Measurements from ENCODE around the gene RBM10.

RBM10 gene

DNA sequence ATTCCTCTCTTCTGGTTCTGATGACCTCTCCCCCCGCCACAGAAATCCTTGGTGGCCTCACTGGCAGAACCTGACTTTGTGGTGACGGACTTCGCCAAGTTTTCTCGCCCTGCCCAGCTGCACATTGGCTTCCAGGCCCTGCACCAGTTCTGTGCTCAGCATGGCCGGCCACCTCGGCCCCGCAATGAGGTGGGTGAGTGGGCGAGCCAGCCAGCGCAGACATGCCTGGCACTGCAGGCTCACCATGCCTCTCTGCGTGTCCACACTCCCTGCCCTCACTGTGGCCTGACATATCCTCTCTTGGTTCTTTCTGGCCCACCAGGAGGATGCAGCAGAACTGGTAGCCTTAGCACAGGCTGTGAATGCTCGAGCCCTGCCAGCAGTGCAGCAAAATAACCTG lies 57.3 kb downstream of the RBM10 start:
- peaks cover 23% of the 10 kb centered on the region for H3K4me1 ChIP-seq (ENCODE audit: insufficient read depth, insufficient read length)
- DNase-seq (ENCODE audit: low read depth, low spot score): no peak
- H3K36me3 ChIP-seq (ENCODE audit: insufficient read depth, insufficient read length, low read length): peaks cover 96% of the 10 kb centered on the region
- TF ChIP-seq ZNF274 (IDR thresholded peaks at IDR 0.05; ENCODE audit: low read depth, low read length) (no peak), SUZ12 (IDR thresholded peaks at IDR 0.05; ENCODE audit: extremely low read depth, insufficient read depth, insufficient read length) (no peak), YY1 (IDR thresholded peaks at IDR 0.05; ENCODE audit: insufficient read depth, insufficient read length) (no peak)
- H3K4me3 ChIP-seq (ENCODE audit: insufficient read length, low read depth): no peak overlapping the region
- no peaks in the 10 kb centered on the region for H3K9me3 ChIP-seq (ENCODE audit: insufficient read depth, low read length)
- H3K9ac ChIP-seq (ENCODE audit: insufficient read length, low read depth): no peak overlapping the region
- H3K27me3 ChIP-seq (ENCODE audit: insufficient read depth, insufficient read length): no peaks in the 10 kb centered on the region

DNA sequence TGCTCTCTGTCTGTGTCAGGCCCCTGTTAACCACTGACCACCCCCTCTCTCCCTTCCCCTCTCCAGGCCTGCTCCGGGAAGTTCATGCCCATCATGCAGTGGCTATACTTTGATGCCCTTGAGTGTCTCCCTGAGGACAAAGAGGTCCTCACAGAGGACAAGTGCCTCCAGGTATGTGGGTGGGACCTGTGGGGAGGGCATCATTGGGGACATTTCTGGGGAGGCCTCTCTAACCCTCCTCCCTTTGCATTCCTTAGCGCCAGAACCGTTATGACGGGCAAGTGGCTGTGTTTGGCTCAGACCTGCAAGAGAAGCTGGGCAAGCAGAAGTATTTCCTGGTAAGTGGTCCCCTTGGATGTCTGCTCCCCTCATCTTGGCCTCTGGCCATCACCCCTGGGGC lies 57.9 kb downstream of the RBM10 start:
- Histone ChIP-seq H3K27me3 (ENCODE audit: insufficient read depth, insufficient read length) (no peaks in the 10 kb centered on the region), H3K4me1 (ENCODE audit: insufficient read depth, insufficient read length) (peaks cover 21% of the 10 kb centered on the region), H3K9ac (ENCODE audit: insufficient read length, low read depth) (no peak overlapping the region), H3K4me3 (ENCODE audit: insufficient read length, low read depth) (no peak overlapping the region), H3K36me3 (ENCODE audit: insufficient read depth, insufficient read length, low read length) (peaks cover 96% of the 10 kb centered on the region), H3K9me3 (ENCODE audit: insufficient read depth, low read length) (no peaks in the 10 kb centered on the region)
- TF ChIP-seq ZNF274 (IDR thresholded peaks at IDR 0.05; ENCODE audit: low read depth, low read length): no peak
- no peak for DNase-seq (ENCODE audit: low read depth, low spot score)

DNA sequence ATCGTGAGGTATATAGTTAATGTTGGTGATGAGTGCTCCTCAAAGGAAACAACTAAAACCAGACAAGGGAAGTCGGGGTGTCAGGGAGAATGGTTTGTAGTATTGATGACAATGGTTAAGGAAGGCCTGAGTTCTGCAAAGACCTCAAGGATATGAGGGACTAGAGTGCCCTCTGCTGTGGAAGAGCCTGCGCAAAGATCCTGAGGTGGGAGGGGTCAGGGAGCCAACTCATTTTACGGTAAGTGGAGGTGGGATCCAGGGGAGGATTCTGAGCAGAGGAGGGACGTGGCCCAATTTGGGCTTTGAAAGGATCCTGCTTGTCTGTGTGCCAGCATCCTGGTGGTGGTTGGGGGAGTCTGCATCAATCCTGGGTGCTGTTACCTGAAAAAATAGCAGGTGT lies 59.9 kb downstream of the RBM10 start:
- no peak overlapping the region for H3K9ac ChIP-seq (ENCODE audit: insufficient read length, low read depth)
- DNase-seq (ENCODE audit: low read depth, low spot score): no peak
- H3K27me3 ChIP-seq (ENCODE audit: insufficient read depth, insufficient read length): no peaks in the 10 kb centered on the region
- H3K36me3 ChIP-seq (ENCODE audit: insufficient read depth, insufficient read length, low read length): peaks cover 97% of the 10 kb centered on the region
- no peak overlapping the region for H3K4me3 ChIP-seq (ENCODE audit: insufficient read length, low read depth)
- no peaks in the 10 kb centered on the region for H3K9me3 ChIP-seq (ENCODE audit: insufficient read depth, low read length)
- H3K4me1 ChIP-seq (ENCODE audit: insufficient read depth, insufficient read length): peaks cover 13% of the 10 kb centered on the region
- TF ChIP-seq SUZ12 (IDR thresholded peaks at IDR 0.05; ENCODE audit: extremely low read depth, insufficient read depth, insufficient read length) (no peak), ZNF274 (IDR thresholded peaks at IDR 0.05; ENCODE audit: low read depth, low read length) (no peak)

DNA sequence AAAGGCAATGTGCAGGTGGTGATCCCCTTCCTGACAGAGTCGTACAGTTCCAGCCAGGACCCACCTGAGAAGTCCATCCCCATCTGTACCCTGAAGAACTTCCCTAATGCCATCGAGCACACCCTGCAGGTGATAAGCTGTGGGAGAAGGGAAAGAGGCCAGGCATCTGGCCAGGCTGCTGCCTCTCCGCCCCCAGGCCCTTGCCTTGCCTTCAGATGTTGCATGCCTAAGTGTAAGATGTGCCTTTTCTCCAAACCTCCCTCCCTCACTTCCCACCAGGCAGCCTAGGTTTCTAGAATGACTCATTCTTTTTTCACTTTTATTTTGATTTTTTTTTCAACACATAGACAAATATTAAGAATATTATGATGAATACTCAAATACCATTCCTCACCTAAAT lies 61.3 kb downstream of the RBM10 start:
- Histone ChIP-seq H3K9ac (ENCODE audit: insufficient read length, low read depth) (no peak overlapping the region), H3K9me3 (ENCODE audit: insufficient read depth, low read length) (no peaks in the 10 kb centered on the region)

DNA sequence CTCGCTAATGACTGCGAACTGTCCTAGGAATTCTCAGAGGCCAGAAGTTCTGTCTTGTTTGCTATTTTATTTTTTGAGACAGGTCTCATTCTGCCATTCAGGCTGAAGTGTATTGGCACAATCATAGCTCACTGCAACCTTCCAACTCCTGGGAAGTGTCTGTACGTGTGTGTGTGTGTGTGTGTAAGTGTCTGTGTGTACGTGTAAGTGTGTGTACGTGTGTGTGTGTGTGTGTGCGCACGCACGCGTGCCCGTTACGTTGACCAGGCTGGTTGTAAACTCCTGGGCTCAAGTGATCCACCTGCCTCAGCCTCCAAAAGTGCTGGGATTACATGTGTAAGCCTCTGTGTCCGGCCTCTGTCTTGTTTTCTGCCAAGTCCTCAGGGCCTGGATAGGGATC lies 63.1 kb downstream of the RBM10 start:
- Histone ChIP-seq H3K9me3 (ENCODE audit: insufficient read depth, low read length) (no peaks in the 10 kb centered on the region), H3K27me3 (ENCODE audit: insufficient read depth, insufficient read length) (no peaks in the 10 kb centered on the region), H3K4me3 (ENCODE audit: insufficient read length, low read depth) (no peak overlapping the region), H3K4me1 (ENCODE audit: insufficient read depth, insufficient read length) (peaks cover 9% of the 10 kb centered on the region), H3K9ac (ENCODE audit: insufficient read length, low read depth) (no peak overlapping the region), H3K36me3 (ENCODE audit: insufficient read depth, insufficient read length, low read length) (peaks cover 97% of the 10 kb centered on the region)
- no peak for TF ChIP-seq YY1 (IDR thresholded peaks at IDR 0.05; ENCODE audit: insufficient read depth, insufficient read length)
- TF ChIP-seq SUZ12 (IDR thresholded peaks at IDR 0.05; ENCODE audit: extremely low read depth, insufficient read depth, insufficient read length): no peak
- no peak for TF ChIP-seq ZNF274 (IDR thresholded peaks at IDR 0.05; ENCODE audit: low read depth, low read length)
- no peak for DNase-seq (ENCODE audit: low read depth, low spot score)

More for the DNA sequence above, 61.3 kb downstream of the RBM10 start:
- TF ChIP-seq SUZ12 (IDR thresholded peaks at IDR 0.05; ENCODE audit: extremely low read depth, insufficient read depth, insufficient read length) (no peak), YY1 (IDR thresholded peaks at IDR 0.05; ENCODE audit: insufficient read depth, insufficient read length) (no peak), ZNF274 (IDR thresholded peaks at IDR 0.05; ENCODE audit: low read depth, low read length) (no peak)
- no peak for DNase-seq (ENCODE audit: low read depth, low spot score)
- no peaks in the 10 kb centered on the region for H3K27me3 ChIP-seq (ENCODE audit: insufficient read depth, insufficient read length)
- H3K36me3 ChIP-seq (ENCODE audit: insufficient read depth, insufficient read length, low read length): peaks cover 97% of the 10 kb centered on the region
- peaks cover 11% of the 10 kb centered on the region for H3K4me1 ChIP-seq (ENCODE audit: insufficient read depth, insufficient read length)
- no peak overlapping the region for H3K4me3 ChIP-seq (ENCODE audit: insufficient read length, low read depth)

DNA sequence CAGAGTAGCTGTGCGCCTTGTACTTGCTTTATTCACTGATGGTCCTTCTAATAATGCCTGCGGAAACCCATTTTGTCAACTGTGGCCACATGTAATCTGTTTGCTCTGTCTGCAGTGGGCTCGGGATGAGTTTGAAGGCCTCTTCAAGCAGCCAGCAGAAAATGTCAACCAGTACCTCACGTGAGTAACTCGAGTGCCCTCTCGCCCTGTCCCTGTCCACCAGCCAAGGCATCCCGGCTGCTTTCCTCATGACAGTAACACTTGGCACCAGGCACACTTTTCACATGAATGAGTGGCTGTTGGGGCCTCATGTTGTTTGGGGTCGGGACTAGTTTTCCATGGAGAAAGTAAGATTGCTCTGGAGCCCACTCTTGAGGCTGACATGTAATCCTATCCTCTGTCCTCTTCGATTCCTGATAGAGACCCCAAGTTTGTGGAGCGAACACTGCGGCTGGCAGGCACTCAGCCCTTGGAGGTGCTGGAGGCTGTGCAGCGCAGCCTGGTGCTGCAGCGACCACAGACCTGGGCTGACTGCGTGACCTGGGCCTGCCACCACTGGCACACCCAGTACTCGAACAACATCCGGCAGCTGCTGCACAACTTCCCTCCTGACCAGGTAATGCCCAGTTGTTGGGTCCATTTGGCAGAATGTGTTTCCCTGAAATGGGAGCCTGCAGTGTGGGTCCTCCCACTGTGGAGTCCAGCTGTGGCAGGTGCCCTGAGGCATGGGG lies 64.7 kb downstream of the RBM10 start:
- no peak for DNase-seq (ENCODE audit: low read depth, low spot score)
- peaks cover 97% of the 10 kb centered on the region for H3K36me3 ChIP-seq (ENCODE audit: insufficient read depth, insufficient read length, low read length)

DNA sequence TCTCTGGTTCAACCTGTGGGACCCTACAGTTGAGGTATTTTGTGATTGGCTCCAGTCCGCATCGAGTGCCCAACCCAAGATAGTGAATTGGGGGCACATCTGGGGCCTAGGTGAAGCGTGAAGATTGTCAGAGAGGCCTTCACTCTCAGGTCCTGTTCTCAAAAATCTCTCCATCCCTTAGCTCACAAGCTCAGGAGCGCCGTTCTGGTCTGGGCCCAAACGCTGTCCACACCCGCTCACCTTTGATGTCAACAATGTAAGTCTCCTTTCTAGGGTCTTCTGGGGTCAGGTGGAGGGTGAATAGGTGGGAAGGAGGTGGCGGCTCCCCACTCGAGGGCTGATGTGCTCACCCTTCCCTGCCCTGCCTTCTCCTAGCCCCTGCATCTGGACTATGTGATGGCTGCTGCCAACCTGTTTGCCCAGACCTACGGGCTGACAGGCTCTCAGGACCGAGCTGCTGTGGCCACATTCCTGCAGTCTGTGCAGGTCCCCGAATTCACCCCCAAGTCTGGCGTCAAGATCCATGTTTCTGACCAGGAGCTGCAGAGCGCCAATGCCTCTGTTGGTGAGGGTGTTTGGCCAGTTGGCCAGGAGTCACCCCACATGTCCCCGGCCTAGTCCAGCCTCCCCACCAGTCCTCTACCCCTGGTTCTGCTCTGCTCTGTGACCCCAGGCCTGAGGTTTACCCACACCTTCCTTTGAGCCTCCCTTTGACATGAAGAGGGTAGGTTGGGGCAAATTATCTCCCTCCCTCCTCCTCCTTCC lies 65.8 kb downstream of the RBM10 start:
- Histone ChIP-seq H3K4me1 (ENCODE audit: insufficient read depth, insufficient read length) (peaks cover 17% of the 10 kb centered on the region), H3K9ac (ENCODE audit: insufficient read length, low read depth) (no peak overlapping the region), H3K27me3 (ENCODE audit: insufficient read depth, insufficient read length) (no peaks in the 10 kb centered on the region), H3K36me3 (ENCODE audit: insufficient read depth, insufficient read length, low read length) (peaks cover 98% of the 10 kb centered on the region), H3K9me3 (ENCODE audit: insufficient read depth, low read length) (no peaks in the 10 kb centered on the region), H3K4me3 (ENCODE audit: insufficient read length, low read depth) (no peak overlapping the region)
- no peak for TF ChIP-seq YY1 (IDR thresholded peaks at IDR 0.05; ENCODE audit: insufficient read depth, insufficient read length)
- TF ChIP-seq SUZ12 (IDR thresholded peaks at IDR 0.05; ENCODE audit: extremely low read depth, insufficient read depth, insufficient read length): no peak
- no peak for TF ChIP-seq ZNF274 (IDR thresholded peaks at IDR 0.05; ENCODE audit: low read depth, low read length)
- DNase-seq (ENCODE audit: low read depth, low spot score): no peak

More for the DNA sequence above, 64.7 kb downstream of the RBM10 start:
- H3K4me1 ChIP-seq (ENCODE audit: insufficient read depth, insufficient read length): peaks cover 10% of the 10 kb centered on the region
- H3K4me3 ChIP-seq (ENCODE audit: insufficient read length, low read depth): no peak overlapping the region
- no peaks in the 10 kb centered on the region for H3K9me3 ChIP-seq (ENCODE audit: insufficient read depth, low read length)
- no peak overlapping the region for H3K9ac ChIP-seq (ENCODE audit: insufficient read length, low read depth)
- TF ChIP-seq ZNF274 (IDR thresholded peaks at IDR 0.05; ENCODE audit: low read depth, low read length): no peak
- no peak for TF ChIP-seq SUZ12 (IDR thresholded peaks at IDR 0.05; ENCODE audit: extremely low read depth, insufficient read depth, insufficient read length)
- TF ChIP-seq YY1 (IDR thresholded peaks at IDR 0.05; ENCODE audit: insufficient read depth, insufficient read length): no peak
- no peaks in the 10 kb centered on the region for H3K27me3 ChIP-seq (ENCODE audit: insufficient read depth, insufficient read length)
